Stomach (tissue), 9 donors: ENCODE measurements around the gene ETV1. TPM values are rescaled to one million over a fixed set of nuclear protein-coding genes. Genes with fewer than 3 reads are reported as not detected.

Experiments used
- DNase-seq, 2 donors: peaks; one replicate each; pipeline versions ENCODE4 v3.0.0 to v3.0.0-alpha.2; 2013 to 2019
- H3K27ac ChIP-seq, 5 donors: fragments of 200-600 bp in 4 of 5; sonication (generic) in 4 of 5; one replicate each; pipeline ENCODE4 v1.5.1; 2013 to 2019; ENCODE audit warnings: mild to moderate bottlenecking in 1 of 5, moderate library complexity in 1 of 5
- H3K27me3 ChIP-seq, 3 donors: fragments of 200-600 bp; sonication (generic); one replicate each; pipeline ENCODE4 v1.5.1; 2017 to 2019; ENCODE audit warnings: mixed run types in 1 of 3
- H3K36me3 ChIP-seq, 4 donors: fragments of 200-600 bp; sonication (generic); 1 replicate in 3 of 4; 2 replicates in 1 of 4; pipeline ENCODE4 v1.5.1; 2016 to 2019
- H3K4me1 ChIP-seq, 4 donors: fragments of 200-600 bp; sonication (generic); one replicate each; pipeline ENCODE4 v1.5.1; 2016 to 2019
- H3K4me3 ChIP-seq, 4 donors: fragments of 200-600 bp; sonication (generic) in 3 of 4; one replicate each; pipeline ENCODE4 v1.5.1; 2016 to 2019; ENCODE audit warnings: mild to moderate bottlenecking in 1 of 4
- H3K9me3 ChIP-seq, 4 donors: fragments of 200-600 bp; sonication (generic); one replicate each; pipeline ENCODE4 v1.5.1; 2016 to 2019
- EP300 ChIP-seq: sonication (generic); formaldehyde crosslinking; IDR thresholded peaks from one replicate; pipeline ENCODE4 v1.6.1; 2017; ENCODE audit warnings: antibody characterized with exemption
- POLR2A ChIP-seq, 4 donors: fragments of 450-650 bp; IDR thresholded peaks; one replicate each; pipeline ENCODE4 v1.6.1; 2016; ENCODE audit warnings: antibody characterized with exemption in 4 of 4, control low read depth in 2 of 4, mild to moderate bottlenecking in 1 of 4, moderate library complexity in 1 of 4
- POLR2AphosphoS5 ChIP-seq, 3 donors: sonication (generic); formaldehyde crosslinking; IDR thresholded peaks; one replicate each; pipeline ENCODE4 v1.6.1; 2016; ENCODE audit warnings: antibody characterized with exemption in 3 of 3
- WGBS, 5 donors: extraction: QIAGEN DNeasy Blood & Tissue Kit in 3 of 5; methylation state at CpG; one replicate each; pipeline versions ENCODE4 v1.1.5 to v1.1.7; 2013 to 2018; 5-methylcytosine and 5-hydroxymethylcytosine counted together
- intact Hi-C: fragments of 100-400 bp; cut with DNase I; formaldehyde crosslinking; loops from one replicate; pipeline ENCODE4 v1.15.1; 2023; ENCODE audit warnings: low total_unique reads
- polyA plus RNA-seq, 3 donors: library from polyadenylated mRNA; stranded (reverse); fragments of 200-250 nt; gene quantifications; one replicate each; pipeline ENCODE4 v1.2.3, GENCODE V29; 2013
- total RNA-seq, 5 donors: library from RNA; depleted of rRNA; stranded (reverse); fragments of >200 nt; gene quantifications; one replicate each; pipeline versions ENCODE4 v1.1.0 to v1.2.3, GENCODE V29; 2014 to 2016
- TF ChIP-seq, protein P1 (sequence below), 7 experiments: fragments of 450-650 bp in 4 of 7; fragments of 200-600 bp in 3 of 7; sonication (generic) in 3 of 7; IDR thresholded peaks; one replicate each; pipeline ENCODE4 v1.5.1; 2016 to 2019; ENCODE audit warnings: antibody characterized with exemption in 7 of 7, control low read depth in 2 of 7, mild to moderate bottlenecking in 1 of 7
- donor health status: healthy with polysubstance abuse.
- donor health status: Bipolar disorder and iron deficiency.
- donor health status: healthy.

The ETV1 gene
- total and polyA plus RNA-seq, 8 donors = 0.29 to 17.6 (median 1.3) TPM

DNA sequence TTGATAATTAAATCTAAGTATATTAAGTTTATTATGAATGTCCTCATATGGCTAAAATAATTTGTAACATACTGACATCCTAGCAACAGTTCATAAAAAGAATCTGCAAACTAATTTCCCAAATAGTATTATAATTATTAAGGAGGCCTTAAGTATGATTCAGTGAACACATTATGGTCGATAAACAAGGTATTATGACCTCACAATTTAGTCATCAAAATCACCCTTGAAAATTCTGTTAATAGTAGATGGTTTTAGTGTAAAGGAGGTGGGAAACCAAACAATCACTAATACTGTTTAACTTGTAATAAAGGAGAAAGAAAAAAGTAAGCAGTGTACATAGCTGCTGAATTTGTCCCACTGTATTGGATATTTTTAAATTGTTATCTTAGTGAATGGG is 2.1 kb downstream of the ETV1 start:
- H3K9me3 ChIP-seq = no peaks in the 10 kb centered on the region
- intact Hi-C loops = no loop called here
- no peak for DNase-seq
- TF ChIP-seq, protein P1, sequence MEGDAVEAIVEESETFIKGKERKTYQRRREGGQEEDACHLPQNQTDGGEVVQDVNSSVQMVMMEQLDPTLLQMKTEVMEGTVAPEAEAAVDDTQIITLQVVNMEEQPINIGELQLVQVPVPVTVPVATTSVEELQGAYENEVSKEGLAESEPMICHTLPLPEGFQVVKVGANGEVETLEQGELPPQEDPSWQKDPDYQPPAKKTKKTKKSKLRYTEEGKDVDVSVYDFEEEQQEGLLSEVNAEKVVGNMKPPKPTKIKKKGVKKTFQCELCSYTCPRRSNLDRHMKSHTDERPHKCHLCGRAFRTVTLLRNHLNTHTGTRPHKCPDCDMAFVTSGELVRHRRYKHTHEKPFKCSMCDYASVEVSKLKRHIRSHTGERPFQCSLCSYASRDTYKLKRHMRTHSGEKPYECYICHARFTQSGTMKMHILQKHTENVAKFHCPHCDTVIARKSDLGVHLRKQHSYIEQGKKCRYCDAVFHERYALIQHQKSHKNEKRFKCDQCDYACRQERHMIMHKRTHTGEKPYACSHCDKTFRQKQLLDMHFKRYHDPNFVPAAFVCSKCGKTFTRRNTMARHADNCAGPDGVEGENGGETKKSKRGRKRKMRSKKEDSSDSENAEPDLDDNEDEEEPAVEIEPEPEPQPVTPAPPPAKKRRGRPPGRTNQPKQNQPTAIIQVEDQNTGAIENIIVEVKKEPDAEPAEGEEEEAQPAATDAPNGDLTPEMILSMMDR (IDR thresholded peaks at IDR 0.05) = no peak
- no peak for TF ChIP-seq POLR2A (IDR thresholded peaks at IDR 0.05)
- no peak for TF ChIP-seq EP300
- TF ChIP-seq POLR2AphosphoS5 (IDR thresholded peaks at IDR 0.05) = no peak
- H3K36me3 ChIP-seq = no peaks in the 10 kb centered on the region
- 26 to 45% (median 40%) methylated on average over 1 of the region's 1 CpG for WGBS, 5 donors
- H3K27ac ChIP-seq = peak overlapping the region in 1 of 5 donors; percentile 89
- H3K27me3 ChIP-seq = no peaks in the 10 kb centered on the region
- no peak overlapping the region for H3K4me3 ChIP-seq
- peaks cover 0 to 24% (median 17%) of the 10 kb centered on the region in 4 donors for H3K4me1 ChIP-seq

DNA sequence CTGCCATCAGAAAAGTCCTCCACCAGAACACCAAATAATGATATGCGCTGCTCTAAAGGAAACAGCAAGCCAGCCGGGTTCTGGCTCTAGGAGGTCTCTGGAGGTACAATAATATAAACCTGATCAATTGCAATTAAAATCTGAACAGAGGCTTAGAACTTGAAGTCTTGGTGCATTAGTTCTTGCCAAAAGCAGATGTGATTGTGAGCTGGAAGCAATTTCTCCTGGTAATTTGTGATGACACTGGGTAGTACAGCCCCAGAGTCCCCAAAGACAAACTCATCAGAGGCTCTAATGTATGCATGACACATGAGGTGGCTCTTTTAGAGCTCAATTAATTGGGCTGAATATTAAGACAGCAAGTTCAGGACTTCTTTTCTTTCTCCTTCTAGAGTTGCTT is 3.3 kb downstream of the ETV1 start:
- no peaks in the 10 kb centered on the region for H3K9me3 ChIP-seq
- H3K36me3 ChIP-seq = no peaks in the 10 kb centered on the region
- no peak overlapping the region for H3K27ac ChIP-seq
- TF ChIP-seq, protein P1 (IDR thresholded peaks at IDR 0.05) = no peak
- no peak for DNase-seq
- no peak overlapping the region for H3K4me3 ChIP-seq
- 74 to 84% (median 77%) methylated on average over 2 of the region's 2 CpGs for whole genome bisulfite sequencing, 5 donors
- intact Hi-C loops = no loop called here
- H3K4me1 ChIP-seq = peaks cover 0 to 21% (median 17%) of the 10 kb centered on the region in 4 donors
- no peaks in the 10 kb centered on the region for H3K27me3 ChIP-seq

DNA sequence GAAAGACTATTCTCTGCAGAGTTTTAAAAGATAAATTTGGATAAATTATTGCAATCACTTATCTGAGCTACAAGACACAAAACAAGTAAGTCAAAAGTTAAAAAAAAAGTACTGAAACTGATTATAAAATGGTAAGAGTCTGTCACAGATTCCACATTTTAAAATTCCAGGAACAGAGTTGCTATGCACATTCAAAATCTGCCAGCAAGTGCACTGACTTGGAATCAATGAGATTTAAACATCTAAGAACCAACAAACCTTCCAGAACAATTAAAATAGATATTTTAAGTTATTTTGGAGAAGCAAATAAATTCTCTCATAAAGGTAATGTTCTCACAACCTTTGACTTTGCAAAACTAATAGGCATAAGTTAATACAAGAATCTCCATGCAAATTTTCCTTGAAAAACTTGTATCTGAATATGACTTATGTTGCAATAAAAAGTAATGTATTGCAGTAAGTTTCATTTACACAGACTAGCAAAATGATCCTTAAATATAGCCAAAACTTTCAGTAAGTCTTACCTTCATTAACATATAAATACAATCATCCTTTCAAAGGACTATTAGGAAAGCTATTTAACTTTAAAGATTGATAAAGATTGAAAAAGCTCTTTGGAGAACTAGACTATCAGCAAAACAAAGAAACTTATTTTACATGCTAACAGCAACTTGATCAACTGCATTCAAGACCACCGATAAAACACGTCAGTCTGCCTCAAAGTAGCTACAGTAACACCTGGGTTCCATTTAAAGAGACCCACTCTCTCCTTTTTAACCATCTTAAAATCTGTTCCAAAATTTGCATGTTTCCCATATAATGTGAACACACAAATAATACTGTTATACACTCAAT is 4.4 kb downstream of the ETV1 start:
- Histone ChIP-seq H3K27ac (no peak overlapping the region), H3K36me3 (no peaks in the 10 kb centered on the region), H3K27me3 (no peaks in the 10 kb centered on the region), H3K4me1 (peaks cover 8 to 32% (median 23%) of the 10 kb centered on the region in 4 donors), H3K4me3 (no peak overlapping the region), H3K9me3 (no peaks in the 10 kb centered on the region)
- intact Hi-C loops = no loop called here
- DNase-seq = no peak
- 42 to 73% (median 65%) methylated on average over 2 of the region's 2 CpGs for WGBS, 5 donors
- no peak for TF ChIP-seq POLR2AphosphoS5 (IDR thresholded peaks at IDR 0.05)
- TF ChIP-seq EP300 = no peak
- TF ChIP-seq, protein P1 (IDR thresholded peaks at IDR 0.05) = no peak
- TF ChIP-seq POLR2A (IDR thresholded peaks at IDR 0.05) = no peak

DNA sequence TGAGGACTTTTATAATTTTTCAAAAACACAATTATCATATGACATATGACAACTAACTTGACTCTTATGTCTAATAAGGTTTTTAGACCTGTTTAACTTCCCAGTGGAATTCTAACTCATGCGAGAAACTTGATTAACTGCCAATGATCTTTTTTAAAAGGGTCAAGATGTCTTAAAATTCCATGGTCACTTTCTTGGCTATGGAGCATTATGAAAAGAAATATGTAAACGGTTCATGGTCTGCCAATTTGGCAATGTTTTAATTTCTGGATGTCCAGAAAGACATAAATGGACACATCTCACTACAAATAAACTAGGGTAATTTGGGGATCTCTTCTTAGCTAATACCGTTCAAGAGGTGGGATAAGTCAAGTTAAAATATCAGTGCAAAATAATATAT is 5.4 kb downstream of the ETV1 start:
- Histone ChIP-seq H3K36me3 (no peaks in the 10 kb centered on the region), H3K4me3 (no peak overlapping the region), H3K9me3 (no peaks in the 10 kb centered on the region), H3K27ac (no peak overlapping the region), H3K4me1 (peaks cover 6 to 29% (median 18%) of the 10 kb centered on the region in 4 donors), H3K27me3 (no peaks in the 10 kb centered on the region)
- no peak for DNase-seq
- WGBS, 5 donors = 39 to 60% (median 53%) methylated on average over 3 of the region's 3 CpGs
- intact Hi-C loops = no loop called here
- TF ChIP-seq POLR2AphosphoS5 (IDR thresholded peaks at IDR 0.05) = no peak
- TF ChIP-seq EP300 = no peak
- TF ChIP-seq, protein P1 (IDR thresholded peaks at IDR 0.05) = no peak
- no peak for TF ChIP-seq POLR2A (IDR thresholded peaks at IDR 0.05)
